ENCODE measurements around the gene CRYBA1. TPM values are rescaled to one million over a fixed set of nuclear protein-coding genes. Genes with fewer than 3 reads are reported as not detected.
A peak's percentile ranks its signal among the peaks of the same experiment; 100 is the strongest.
"Not testable (repeated sequence)": the region's sequence is repeated elsewhere in the genome, so short reads cannot be mapped to it uniquely, and the experiment has no call there.

CRYBA1 gene
- total RNA-seq (ENCODE audit: low replicate concordance): 0.84 and 1.0 TPM in 2 replicates

GRCh38 chr17:29246628-29247027 lies at the start of gene CRYBA1:
Gene CRYBA1, plus strand, starts transcription at chr17:29246859. Its CDS starts 5 bp downstream, at chr17:29246864.
- Mint-ChIP-seq H3K36me3 (no peaks in the 10 kb centered on the region), H3K9me3 (no peaks in the 10 kb centered on the region), H3K4me3 (no peak within 1 kb of the TSS), H3K27me3 (ENCODE audit: insufficient read depth, low read depth) (peaks cover 6% of the 10 kb centered on the region), H3K4me1 (peaks cover 35% of the 10 kb centered on the region), H3K27ac (peak within 1 kb of the TSS; percentile 94)
- Histone ChIP-seq H4K20me1 (ENCODE audit: low read depth) (no peaks in the 10 kb centered on the region), H3K4me2 (peak within 1 kb of the TSS; percentile 56), H3F3A (ENCODE audit: low read depth) (peaks cover 29% of the 10 kb centered on the region), H3K9me3 (ENCODE audit: low read depth) (no peaks in the 10 kb centered on the region), H3K9ac (no peak within 1 kb of the TSS), H3K79me2 (ENCODE audit: low read depth) (no peaks in the 10 kb centered on the region), H3K27me3 (no peaks in the 10 kb centered on the region), H3K4me1 (peaks cover 21% of the 10 kb centered on the region), H3K36me3 (no peaks in the 10 kb centered on the region), H2AFZ (replicated peaks) (no peak within 1 kb of the TSS), H3K4me3 (no peak within 1 kb of the TSS), H3K27ac (peak within 1 kb of the TSS; percentile 63)
- DNase-seq (ENCODE audit: low spot score): peak; percentile 83
- TF ChIP-seq CTCF (IDR thresholded peaks at IDR 0.05) (no peak), EZH2 (IDR thresholded peaks at IDR 0.05) (no peak), EZH2phosphoT487 (IDR thresholded peaks at IDR 0.05) (no peak)

- H3K79me2 ChIP-seq (ENCODE audit: low read depth): no peaks in the 10 kb centered on the region
- peak overlapping the region; percentile 15 for H2AFZ ChIP-seq (replicated peaks)
- no peaks in the 10 kb centered on the region for H3K36me3 ChIP-seq
- DNase-seq (ENCODE audit: low spot score): no peak
- no peak overlapping the region for H3K27ac ChIP-seq
- no peaks in the 10 kb centered on the region for H3K36me3 Mint-ChIP-seq
- peaks cover 18% of the 10 kb centered on the region for H3K4me1 Mint-ChIP-seq
- no peak overlapping the region for H3K4me2 ChIP-seq
- no peaks in the 10 kb centered on the region for H4K20me1 ChIP-seq (ENCODE audit: low read depth)
- no peak overlapping the region for H3K27ac Mint-ChIP-seq
- no peaks in the 10 kb centered on the region for H3K9me3 Mint-ChIP-seq
- peaks cover 9% of the 10 kb centered on the region for H3K4me1 ChIP-seq
- H3K27me3 ChIP-seq: no peaks in the 10 kb centered on the region
- H3K27me3 Mint-ChIP-seq (ENCODE audit: insufficient read depth, low read depth): peaks cover 2% of the 10 kb centered on the region
- H3K9ac ChIP-seq: no peak overlapping the region
- peaks cover 5% of the 10 kb centered on the region for H3F3A ChIP-seq (ENCODE audit: low read depth)
- H3K9me3 ChIP-seq (ENCODE audit: low read depth): no peaks in the 10 kb centered on the region
- H3K4me3 ChIP-seq: no peak overlapping the region
- H3K4me3 Mint-ChIP-seq: no peak overlapping the region
- TF ChIP-seq EZH2phosphoT487 (IDR thresholded peaks at IDR 0.05) (no peak), CTCF (IDR thresholded peaks at IDR 0.05) (no peak), EZH2 (IDR thresholded peaks at IDR 0.05) (no peak)
These were observed 49.0 kb upstream of the CRYBA1 start for GRCh38 chr17:29197516-29198272.

- not testable (repeated sequence) for H3K4me2 ChIP-seq; H3K27me3 ChIP-seq; H4K20me1 ChIP-seq (ENCODE audit: low read depth); H3K9me3 ChIP-seq (ENCODE audit: low read depth); H3K79me2 ChIP-seq (ENCODE audit: low read depth); H3K4me3 Mint-ChIP-seq; H3F3A ChIP-seq (ENCODE audit: low read depth); H3K9ac ChIP-seq; H3K27me3 Mint-ChIP-seq (ENCODE audit: insufficient read depth, low read depth); H3K9me3 Mint-ChIP-seq; H3K4me3 ChIP-seq; H3K36me3 ChIP-seq; H3K27ac Mint-ChIP-seq; DNase-seq (ENCODE audit: low spot score); H2AFZ ChIP-seq (replicated peaks); H3K36me3 Mint-ChIP-seq; H3K27ac ChIP-seq
- H3K4me1 Mint-ChIP-seq: peaks cover 13% of the 10 kb centered on the region
- H3K4me1 ChIP-seq: peaks cover 17% of the 10 kb centered on the region
These were observed 42.4 kb upstream of the CRYBA1 start for GRCh38 chr17:29204068-29204804.

- no peak overlapping the region for H3K4me3 Mint-ChIP-seq
- no peak overlapping the region for H3K27ac ChIP-seq
These were observed 41.6 kb upstream of the CRYBA1 start for GRCh38 chr17:29205047-29205446.

More at GRCh38 chr17:29205047-29205446, 41.6 kb upstream of the CRYBA1 start:
- no peaks in the 10 kb centered on the region for H4K20me1 ChIP-seq (ENCODE audit: low read depth)
- Mint-ChIP-seq H3K4me1 (peaks cover 13% of the 10 kb centered on the region), H3K27ac (no peak overlapping the region), H3K27me3 (ENCODE audit: insufficient read depth, low read depth) (no peaks in the 10 kb centered on the region), H3K36me3 (no peaks in the 10 kb centered on the region), H3K9me3 (no peaks in the 10 kb centered on the region)
- no peak for DNase-seq (ENCODE audit: low spot score)
- H3F3A ChIP-seq (ENCODE audit: low read depth): peaks cover 5% of the 10 kb centered on the region
- no peaks in the 10 kb centered on the region for H3K79me2 ChIP-seq (ENCODE audit: low read depth)
- H3K36me3 ChIP-seq: no peaks in the 10 kb centered on the region
- peak overlapping the region; percentile 72 for H2AFZ ChIP-seq (replicated peaks)
- H3K9ac ChIP-seq: no peak overlapping the region
- no peak for TF ChIP-seq EZH2 (IDR thresholded peaks at IDR 0.05)
- TF ChIP-seq CTCF (IDR thresholded peaks at IDR 0.05): no peak
- TF ChIP-seq EZH2phosphoT487 (IDR thresholded peaks at IDR 0.05): no peak
- H3K4me1 ChIP-seq: peaks cover 21% of the 10 kb centered on the region
- H3K4me3 ChIP-seq: no peak overlapping the region
- H3K9me3 ChIP-seq (ENCODE audit: low read depth): no peaks in the 10 kb centered on the region
- H3K27me3 ChIP-seq: no peaks in the 10 kb centered on the region
- H3K4me2 ChIP-seq: no peak overlapping the region

Data from neural progenitor cell (in vitro differentiated cells).